ENCODE data around the gene NOLC1. TPM values are rescaled to one million over a fixed set of nuclear protein-coding genes. Genes with fewer than 3 reads are reported as not detected.
"Not testable (repeated sequence)": the region's sequence is repeated elsewhere in the genome, so short reads cannot be mapped to it uniquely, and the experiment has no call there.

The NOLC1 gene
- total and polyA plus RNA-seq, 5 donors from 2014 or later, result 29.5 to 46.5 (median 39.3) TPM

DNA sequence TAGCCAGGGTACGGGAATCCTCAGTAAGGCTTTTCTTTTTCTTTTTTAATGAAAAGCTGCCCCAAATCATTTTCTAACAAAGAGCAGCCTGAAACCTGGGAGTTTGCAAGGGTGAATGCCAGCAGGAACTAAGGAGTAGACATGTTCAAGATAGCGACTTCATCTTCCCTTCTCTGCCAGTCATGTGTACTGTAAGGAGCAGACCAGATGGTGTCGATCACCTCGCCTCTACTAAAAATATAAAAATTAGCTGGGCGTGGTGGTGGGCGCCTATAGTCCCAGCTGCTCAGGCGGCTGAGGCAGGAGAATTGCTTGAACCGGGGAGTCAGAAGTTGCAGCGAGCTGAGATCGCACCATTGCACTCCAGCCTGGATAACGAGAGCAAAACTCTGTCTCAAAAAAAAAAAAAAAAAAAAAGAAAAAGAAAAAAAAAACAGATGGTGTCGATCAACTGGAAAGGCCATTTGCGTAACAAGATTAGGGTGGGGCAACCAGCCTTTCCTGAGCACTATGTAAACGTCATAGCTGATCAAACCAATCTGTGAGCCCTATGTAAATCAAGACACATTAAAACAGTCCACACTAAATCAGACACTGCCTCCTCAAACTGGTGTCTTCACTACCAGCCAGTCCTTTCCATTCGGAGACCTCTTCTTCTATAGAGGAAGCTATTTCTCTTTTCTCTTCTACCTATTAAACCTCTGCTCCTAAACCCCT, 33.8 kb downstream of the NOLC1 start:
- H3K27ac Mint-ChIP-seq, result no peak overlapping the region
- no peaks in the 10 kb centered on the region for H3K27me3 ChIP-seq (ENCODE audit: control insufficient read depth, insufficient read depth, low read length)
- H3K4me3 ChIP-seq (ENCODE audit: low read depth, low read length), result no peak overlapping the region
- H3K36me3 Mint-ChIP-seq, result no peaks in the 10 kb centered on the region
- no peaks in the 10 kb centered on the region for H3K36me3 ChIP-seq (ENCODE audit: control insufficient read depth, insufficient read depth, low read length)
- no peak for DNase-seq
- H3K4me1 Mint-ChIP-seq, result peaks cover 5 to 17% (median 8%) of the 10 kb centered on the region in 4 donors
- peaks cover 0 to 8% (median 0%) of the 10 kb centered on the region in 7 donors for H3K9me3 Mint-ChIP-seq
- H3K9me3 ChIP-seq (ENCODE audit: control insufficient read depth in 2 of 2, low read length in 2 of 2), result no peaks in the 10 kb centered on the region
- H3K27ac ChIP-seq (ENCODE audit: insufficient read depth, low read length, poor library complexity, severe bottlenecking), result no peak overlapping the region
- no peak overlapping the region for H3K4me3 Mint-ChIP-seq
- H3K4me1 ChIP-seq (ENCODE audit: control insufficient read depth, insufficient read depth, low read length, poor library complexity, severe bottlenecking), result peaks cover 12% of the 10 kb centered on the region
- peaks cover 3% of the 10 kb centered on the region for H3K27me3 Mint-ChIP-seq
- no peak for ATAC-seq (ENCODE audit: low read depth in 2 of 2)

DNA sequence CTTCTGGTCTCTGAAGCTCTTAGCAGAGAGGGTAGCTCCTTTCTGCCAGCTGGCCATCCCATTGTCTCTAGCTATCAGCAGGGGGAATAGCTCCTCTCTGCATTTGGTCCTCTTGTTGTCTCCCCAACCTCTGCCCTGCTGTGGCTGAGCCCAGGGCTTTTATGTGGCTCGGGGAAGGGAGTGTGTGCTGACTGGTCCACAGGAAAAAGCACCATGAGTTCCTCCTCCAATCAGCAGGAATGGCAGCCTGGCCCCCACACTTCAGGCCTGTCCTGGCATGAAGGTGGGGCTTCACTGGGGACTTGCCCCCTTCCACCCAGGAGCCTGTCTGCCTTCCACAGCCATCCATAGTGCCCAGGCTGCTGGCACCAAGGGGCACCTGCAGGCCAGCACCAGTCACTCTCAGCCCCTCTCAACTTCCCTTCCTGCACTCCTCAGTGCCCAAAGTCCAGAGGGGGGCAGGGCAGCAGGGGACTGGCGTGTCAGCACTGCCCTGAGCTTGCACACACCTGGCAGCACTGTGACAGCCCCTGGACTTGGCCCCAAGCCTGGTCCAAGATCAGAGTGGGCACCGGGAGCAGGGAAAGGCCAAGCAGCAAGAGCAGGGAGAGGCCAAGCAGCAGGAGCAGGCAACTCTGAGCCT, 36.2 kb downstream of the NOLC1 start:
- Mint-ChIP-seq H3K36me3 (no peaks in the 10 kb centered on the region), H3K27me3 (no peaks in the 10 kb centered on the region), H3K4me1 (peaks cover 5 to 17% (median 9%) of the 10 kb centered on the region in 4 donors), H3K27ac (peak overlapping the region in 1 of 3 donors; percentile 78), H3K9me3 (peaks cover 0 to 13% (median 3%) of the 10 kb centered on the region in 7 donors), H3K4me3 (peak overlapping the region in 1 of 4 donors; percentile 72)
- H3K27me3 ChIP-seq (ENCODE audit: control insufficient read depth, insufficient read depth, low read length), result no peaks in the 10 kb centered on the region
- H3K9me3 ChIP-seq (ENCODE audit: control insufficient read depth in 2 of 2, low read length in 2 of 2), result peaks cover 0 to 7% of the 10 kb centered on the region in 2 experiments
- no peak for DNase-seq
- no peaks in the 10 kb centered on the region for H3K36me3 ChIP-seq (ENCODE audit: control insufficient read depth, insufficient read depth, low read length)
- no peak overlapping the region for H3K4me3 ChIP-seq (ENCODE audit: low read depth, low read length)
- peaks cover 12% of the 10 kb centered on the region for H3K4me1 ChIP-seq (ENCODE audit: control insufficient read depth, insufficient read depth, low read length, poor library complexity, severe bottlenecking)
- no peak for ATAC-seq (ENCODE audit: low read depth in 2 of 2)
- H3K27ac ChIP-seq (ENCODE audit: insufficient read depth, low read length, poor library complexity, severe bottlenecking), result peak overlapping the region; percentile 71

DNA sequence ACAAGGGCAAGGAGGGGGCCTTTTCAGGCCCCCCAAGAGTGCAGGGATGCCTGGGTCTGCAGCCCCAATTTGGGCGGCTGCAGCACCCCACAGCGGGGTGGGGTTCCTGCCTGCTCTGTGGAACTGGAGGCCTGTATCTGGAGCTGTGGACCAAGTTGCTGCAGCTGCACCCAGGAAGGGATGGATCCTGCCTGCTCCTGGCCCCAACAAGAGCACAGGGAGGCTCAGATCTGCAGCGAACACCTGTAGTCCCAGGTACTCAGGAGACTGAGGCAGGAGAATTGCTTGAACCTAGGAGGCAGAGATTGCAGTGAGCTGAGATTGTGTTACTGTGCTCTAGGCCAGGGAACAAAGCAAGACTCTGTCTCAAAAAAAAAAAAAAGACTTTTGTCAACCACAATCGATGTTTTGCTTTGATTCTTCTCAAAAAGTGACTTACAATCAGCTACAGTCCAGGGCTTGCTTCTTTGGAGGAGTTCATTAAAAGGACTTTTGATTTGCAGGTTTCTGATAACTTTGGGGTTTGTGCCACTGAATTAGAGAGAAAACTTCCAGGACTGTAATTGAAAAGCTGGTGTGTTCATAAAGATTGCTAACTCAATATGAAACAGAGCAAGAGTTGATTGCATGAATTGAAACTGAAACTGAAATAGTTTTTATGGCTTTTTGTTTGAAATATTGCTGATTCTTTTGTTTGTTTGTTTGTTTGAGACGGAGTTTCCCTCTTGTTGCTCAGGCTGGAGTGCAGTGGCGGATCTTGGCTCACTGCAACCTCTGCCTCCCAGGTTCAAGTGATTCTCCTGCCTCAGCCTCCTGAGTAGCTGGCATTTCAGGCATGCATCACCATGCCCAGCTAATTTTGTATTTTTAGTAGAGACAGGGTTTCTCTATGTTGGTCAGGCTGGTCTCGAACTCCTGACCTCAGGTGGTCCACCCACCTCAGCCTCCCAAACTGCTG, 37.0 kb downstream of the NOLC1 start:
- H3K27ac Mint-ChIP-seq, result peak overlapping the region; percentile 78 to 91 (median 84)
- Histone ChIP-seq H3K4me3 (ENCODE audit: low read depth, low read length) (peak overlapping the region; percentile 68), H3K27ac (ENCODE audit: insufficient read depth, low read length, poor library complexity, severe bottlenecking) (peak overlapping the region; percentile 71), H3K4me1 (ENCODE audit: control insufficient read depth, insufficient read depth, low read length, poor library complexity, severe bottlenecking) (peaks cover 12% of the 10 kb centered on the region)
- H3K36me3 Mint-ChIP-seq; H3K36me3 ChIP-seq (ENCODE audit: control insufficient read depth, insufficient read depth, low read length); H3K9me3 ChIP-seq (ENCODE audit: control insufficient read depth in 2 of 2, low read length in 2 of 2); H3K27me3 Mint-ChIP-seq; H3K27me3 ChIP-seq (ENCODE audit: control insufficient read depth, insufficient read depth, low read length): not testable (repeated sequence)
- peaks cover 0 to 13% (median 3%) of the 10 kb centered on the region in 7 donors for H3K9me3 Mint-ChIP-seq
- H3K4me3 Mint-ChIP-seq, result peak overlapping the region; percentile 21 to 80 (median 66)
- ATAC-seq (ENCODE audit: low read depth in 2 of 2) (peak in 1 of 2 donors; percentile 24), DNase-seq (peak in 2 of 3 donors; percentile 18 to 57)
- peaks cover 5 to 17% (median 10%) of the 10 kb centered on the region in 4 donors for H3K4me1 Mint-ChIP-seq

DNA sequence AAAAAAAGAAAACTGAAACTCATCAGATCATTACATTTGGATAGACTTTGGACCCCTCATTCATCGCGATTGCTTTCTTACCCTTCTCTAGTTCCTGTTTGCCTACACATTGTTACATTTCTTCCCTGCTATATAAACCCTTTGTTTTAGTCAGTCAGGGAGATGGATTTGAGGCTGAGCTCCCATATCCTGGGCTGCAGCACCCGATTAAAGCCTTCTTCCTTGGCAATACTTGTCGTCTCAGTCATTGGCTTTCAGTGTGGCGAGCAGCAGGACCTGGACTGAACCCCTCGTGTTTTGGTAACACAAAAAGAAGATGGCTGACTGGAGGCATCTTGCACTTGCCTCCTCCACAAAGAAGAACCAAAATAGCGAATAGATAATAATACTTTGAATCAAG, 39.8 kb downstream of the NOLC1 start:
- H3K4me1 ChIP-seq (ENCODE audit: control insufficient read depth, insufficient read depth, low read length, poor library complexity, severe bottlenecking), result peaks cover 12% of the 10 kb centered on the region
- no peak overlapping the region for H3K4me3 ChIP-seq (ENCODE audit: low read depth, low read length)
- DNase-seq (no peak), ATAC-seq (ENCODE audit: low read depth in 2 of 2) (no peak)
- H3K36me3 ChIP-seq (ENCODE audit: control insufficient read depth, insufficient read depth, low read length), result no peaks in the 10 kb centered on the region
- H3K27ac ChIP-seq (ENCODE audit: insufficient read depth, low read length, poor library complexity, severe bottlenecking), result no peak overlapping the region
- Mint-ChIP-seq H3K27ac (no peak overlapping the region), H3K36me3 (no peaks in the 10 kb centered on the region), H3K4me3 (no peak overlapping the region), H3K9me3 (peaks cover 0 to 9% (median 2%) of the 10 kb centered on the region in 7 donors), H3K27me3 (peaks cover 4% of the 10 kb centered on the region), H3K4me1 (peaks cover 3 to 15% (median 10%) of the 10 kb centered on the region in 4 donors)
- H3K9me3 ChIP-seq (ENCODE audit: control insufficient read depth in 2 of 2, low read length in 2 of 2), result peaks cover 0 to 7% of the 10 kb centered on the region in 2 experiments
- H3K27me3 ChIP-seq (ENCODE audit: control insufficient read depth, insufficient read depth, low read length), result no peaks in the 10 kb centered on the region

DNA sequence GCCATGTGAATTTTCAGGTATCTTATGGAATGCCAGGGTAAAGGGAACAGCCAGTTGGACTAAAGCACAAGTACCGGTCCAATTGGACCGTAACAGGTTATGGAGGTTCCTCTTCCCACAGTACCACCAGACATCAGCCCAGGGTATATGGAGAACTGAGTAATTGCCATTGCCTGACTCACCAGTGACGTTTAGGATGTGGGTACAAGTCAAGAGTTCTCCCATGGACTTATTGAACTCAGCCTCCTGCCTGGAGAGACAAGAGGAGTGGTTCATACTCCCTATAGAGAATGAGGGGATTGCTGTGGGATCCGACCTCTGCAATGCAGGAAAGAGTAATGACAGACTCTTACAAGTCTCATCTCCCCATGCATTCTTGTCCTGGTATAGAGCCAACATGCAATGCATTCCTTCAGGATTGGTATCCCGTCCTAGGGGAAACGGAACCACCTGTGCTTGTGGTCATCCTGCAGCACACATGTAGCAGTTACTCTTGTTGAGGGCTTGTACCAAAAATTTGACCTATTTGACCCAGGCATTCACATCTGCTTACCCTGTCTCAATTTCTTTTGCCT, 43.2 kb downstream of the NOLC1 start:
- no peaks in the 10 kb centered on the region for H3K27me3 ChIP-seq (ENCODE audit: control insufficient read depth, insufficient read depth, low read length)
- H3K9me3 ChIP-seq (ENCODE audit: control insufficient read depth in 2 of 2, low read length in 2 of 2), result peaks cover 0 to 7% of the 10 kb centered on the region in 2 experiments
- H3K27ac ChIP-seq (ENCODE audit: insufficient read depth, low read length, poor library complexity, severe bottlenecking), result no peak overlapping the region
- Mint-ChIP-seq H3K27ac (no peak overlapping the region), H3K27me3 (peaks cover 5% of the 10 kb centered on the region), H3K36me3 (no peaks in the 10 kb centered on the region), H3K4me3 (no peak overlapping the region), H3K4me1 (peaks cover 0 to 5% (median 0%) of the 10 kb centered on the region in 4 donors), H3K9me3 (peaks cover 0 to 9% (median 2%) of the 10 kb centered on the region in 7 donors)
- no peaks in the 10 kb centered on the region for H3K4me1 ChIP-seq (ENCODE audit: control insufficient read depth, insufficient read depth, low read length, poor library complexity, severe bottlenecking)
- ATAC-seq (ENCODE audit: low read depth in 2 of 2) (no peak), DNase-seq (no peak)
- H3K36me3 ChIP-seq (ENCODE audit: control insufficient read depth, insufficient read depth, low read length), result no peaks in the 10 kb centered on the region
- H3K4me3 ChIP-seq (ENCODE audit: low read depth, low read length), result no peak overlapping the region

DNA sequence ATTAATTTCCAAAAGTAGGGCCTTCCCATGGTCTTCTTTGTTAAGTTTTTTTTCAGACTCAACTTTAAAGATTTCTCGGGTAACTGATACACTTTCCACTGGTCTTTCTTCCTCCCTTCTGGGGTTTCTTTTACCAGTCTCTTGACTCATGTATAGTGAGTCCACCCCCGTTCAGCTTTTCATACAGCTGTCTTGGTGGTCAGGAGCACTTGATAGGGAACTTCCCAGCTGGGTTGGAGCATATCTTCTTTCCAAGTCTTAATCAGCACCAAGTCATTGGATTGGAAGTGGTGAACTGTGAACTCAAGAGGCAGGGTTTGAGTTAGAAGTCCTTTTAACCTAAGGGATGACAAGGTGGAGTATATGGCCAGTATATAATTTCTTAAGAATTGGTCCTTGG, 44.7 kb downstream of the NOLC1 start:
- no peak overlapping the region for H3K4me3 ChIP-seq (ENCODE audit: low read depth, low read length)
- H3K27ac ChIP-seq (ENCODE audit: insufficient read depth, low read length, poor library complexity, severe bottlenecking), result no peak overlapping the region
- DNase-seq, result no peak
- Mint-ChIP-seq H3K4me3 (no peak overlapping the region), H3K4me1 (peaks cover 0 to 5% (median 0%) of the 10 kb centered on the region in 4 donors), H3K27ac (no peak overlapping the region), H3K36me3 (no peaks in the 10 kb centered on the region), H3K27me3 (peaks cover 5% of the 10 kb centered on the region), H3K9me3 (peaks cover 0 to 6% (median 0%) of the 10 kb centered on the region in 7 donors)
- H3K9me3 ChIP-seq (ENCODE audit: control insufficient read depth in 2 of 2, low read length in 2 of 2), result peaks cover 0 to 2% of the 10 kb centered on the region in 2 experiments
- H3K36me3 ChIP-seq (ENCODE audit: control insufficient read depth, insufficient read depth, low read length), result no peaks in the 10 kb centered on the region
- ATAC-seq (ENCODE audit: low read depth in 2 of 2), result no peak
- no peaks in the 10 kb centered on the region for H3K4me1 ChIP-seq (ENCODE audit: control insufficient read depth, insufficient read depth, low read length, poor library complexity, severe bottlenecking)
- H3K27me3 ChIP-seq (ENCODE audit: control insufficient read depth, insufficient read depth, low read length), result no peaks in the 10 kb centered on the region

DNA sequence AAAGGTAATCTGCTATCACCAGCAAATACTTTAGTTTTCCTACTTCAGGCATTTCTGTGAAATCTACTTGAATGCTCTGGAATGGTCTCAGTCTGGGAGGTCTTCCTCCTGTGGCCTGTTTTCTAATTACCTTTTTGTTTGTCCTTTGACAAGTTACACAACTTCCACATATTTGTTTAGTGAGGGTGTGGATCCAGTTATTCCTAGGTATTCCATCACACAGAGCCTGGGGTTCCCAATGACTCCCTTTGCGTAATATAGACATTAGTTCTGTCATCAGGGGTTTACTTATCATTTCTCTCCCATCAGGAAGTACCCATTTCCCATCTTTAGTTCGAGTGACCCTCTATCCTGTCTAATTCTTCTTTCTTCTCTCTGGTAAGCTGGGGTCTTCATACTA, 45.8 kb downstream of the NOLC1 start:
- Mint-ChIP-seq H3K27ac (no peak overlapping the region), H3K27me3 (peaks cover 5% of the 10 kb centered on the region), H3K4me3 (no peak overlapping the region), H3K4me1 (peaks cover 0 to 5% (median 0%) of the 10 kb centered on the region in 4 donors), H3K9me3 (peaks cover 0 to 2% (median 0%) of the 10 kb centered on the region in 7 donors), H3K36me3 (no peaks in the 10 kb centered on the region)
- ATAC-seq (ENCODE audit: low read depth in 2 of 2), result no peak
- no peak for DNase-seq
- H3K27ac ChIP-seq (ENCODE audit: insufficient read depth, low read length, poor library complexity, severe bottlenecking), result no peak overlapping the region
- no peaks in the 10 kb centered on the region for H3K4me1 ChIP-seq (ENCODE audit: control insufficient read depth, insufficient read depth, low read length, poor library complexity, severe bottlenecking)
- no peaks in the 10 kb centered on the region for H3K36me3 ChIP-seq (ENCODE audit: control insufficient read depth, insufficient read depth, low read length)
- no peaks in the 10 kb centered on the region for H3K27me3 ChIP-seq (ENCODE audit: control insufficient read depth, insufficient read depth, low read length)
- no peaks in the 10 kb centered on the region for H3K9me3 ChIP-seq (ENCODE audit: control insufficient read depth in 2 of 2, low read length in 2 of 2)
- H3K4me3 ChIP-seq (ENCODE audit: low read depth, low read length), result no peak overlapping the region
